IMR-90 (cell line): ENCODE data around the gene CASK. TPM values are rescaled to one million over a fixed set of nuclear protein-coding genes. Genes with fewer than 3 reads are reported as not detected.

Source experiments
- ATAC-seq: fragments of 200-7000 bp; cut with Tn5 transposase; 2 replicates; pipeline ENCODE4 v1.9.1; 2020; ENCODE audit warnings: low read depth, mild to moderate bottlenecking, moderate library complexity
- BruUV-seq: library from RNA; stranded (reverse); fragments of 400-500 nt; replicated peaks from 2 replicates; lab custom pipeline; 2021; lab: Mats Ljungman, UMichigan
- CTCF ChIA-PET: fragments of 300-600 bp; formaldehyde crosslinking; extraction: SDS; loops from one replicate; lab custom pipeline; 2021; ENCODE audit warnings: antibody characterized with exemption; lab: Yijun Ruan, JAX
- POLR2A ChIA-PET: fragments of 300-600 bp; sonication (Branson Sonifier 250); formaldehyde crosslinking; loops from one replicate; lab custom pipeline; 2022; ENCODE audit warnings: antibody characterized with exemption; ENCODE audit not compliant: unreplicated experiment; lab: Charles Lee
- DNase-seq: peaks from one replicate; pipeline ENCODE4 v3.0.0; 2013
- H2AFZ ChIP-seq: replicated peaks from 2 replicates; pipeline ENCODE3; 2013; ENCODE audit warnings: low read length, mild to moderate bottlenecking; ENCODE audit not compliant: poor library complexity
- H2AK5ac ChIP-seq: 2 replicates; pipeline ENCODE4 v1.6.1; 2013; ENCODE audit warnings: low read depth, low read length, inconsistent platforms
- H2AK9ac ChIP-seq: replicated peaks from 2 replicates; pipeline ENCODE3; 2013; ENCODE audit warnings: mild to moderate bottlenecking, low read depth, low read length, moderate library complexity; ENCODE audit not compliant: poor library complexity
- H2BK120ac ChIP-seq: 2 replicates; pipeline ENCODE4 v1.6.1; 2013; ENCODE audit warnings: low read depth, low read length, inconsistent platforms
- H2BK15ac ChIP-seq: 3 replicates; pipeline ENCODE4 v1.6.1; 2013; ENCODE audit warnings: low read depth, low read length, inconsistent platforms
- H2BK20ac ChIP-seq: 2 replicates; pipeline ENCODE4 v1.6.1; 2013; ENCODE audit warnings: low read depth, mild to moderate bottlenecking, inconsistent platforms, low read length, moderate library complexity
- H2BK5ac ChIP-seq: 2 replicates; pipeline ENCODE4 v1.6.1; 2013; ENCODE audit warnings: mild to moderate bottlenecking, low read depth, low read length, inconsistent platforms; ENCODE audit not compliant: poor library complexity, severe bottlenecking
- H3K14ac ChIP-seq: replicated peaks from 2 replicates; pipeline ENCODE4 v1.6.1; 2013; ENCODE audit warnings: low read depth, low read length, inconsistent platforms
- H3K18ac ChIP-seq: 2 replicates; pipeline ENCODE4 v1.6.1; 2013; ENCODE audit warnings: low read depth, low read length, control low read depth
- H3K23ac ChIP-seq: 2 replicates; pipeline ENCODE4 v1.6.1; 2013; ENCODE audit warnings: low read depth, low read length, inconsistent platforms
- H3K27ac ChIP-seq: 2 replicates; pipeline ENCODE4 v1.5.1; 2013; ENCODE audit warnings: mild to moderate bottlenecking, control low read depth, low read length; ENCODE audit not compliant: insufficient read depth
- H3K27me3 ChIP-seq: 2 replicates; pipeline ENCODE4 v1.6.1; 2013; ENCODE audit warnings: low read length; ENCODE audit not compliant: control insufficient read depth, insufficient read depth
- H3K36me3 ChIP-seq: 2 replicates; pipeline ENCODE4 v1.6.1; 2013; ENCODE audit warnings: low read length, mixed read lengths; ENCODE audit not compliant: control insufficient read depth, insufficient read depth
- H3K4ac ChIP-seq: 2 replicates; pipeline ENCODE4 v1.6.1; 2013; ENCODE audit warnings: low read depth, low read length, inconsistent platforms
- H3K4me1 ChIP-seq: 2 replicates; pipeline ENCODE4 v1.6.1; 2013; ENCODE audit warnings: low read length, mixed read lengths; ENCODE audit not compliant: control insufficient read depth, insufficient read depth
- H3K4me2 ChIP-seq: 2 replicates; pipeline ENCODE4 v1.6.1; 2013; ENCODE audit warnings: low read depth, mild to moderate bottlenecking, control low read depth, low read length, moderate library complexity
- H3K4me3 ChIP-seq: 2 replicates; pipeline ENCODE4 v1.5.1; 2013; ENCODE audit warnings: low read depth, mild to moderate bottlenecking, control low read depth, low read length, moderate library complexity; ENCODE audit not compliant: insufficient read depth
- H3K56ac ChIP-seq: 2 replicates; pipeline ENCODE4 v1.6.1; 2013; ENCODE audit warnings: low read length, inconsistent platforms; ENCODE audit not compliant: insufficient read depth; ENCODE audit errors: extremely low read depth
- H3K79me1 ChIP-seq, 2 experiments: 2 replicates each; pipeline ENCODE4 v1.6.1; 2013; ENCODE audit warnings: low read length in 2 of 2, inconsistent platforms in 1 of 2, low read depth in 1 of 2
- H3K9ac ChIP-seq: 2 replicates; pipeline ENCODE4 v1.6.1; 2013; ENCODE audit warnings: low read depth, low read length, control low read depth
- H3K9me1 ChIP-seq: 2 replicates; pipeline ENCODE4 v1.6.1; 2013; ENCODE audit warnings: low read length, inconsistent platforms; ENCODE audit not compliant: insufficient read depth
- H3K9me3 ChIP-seq: 2 replicates; pipeline ENCODE4 v1.6.1; 2013; ENCODE audit warnings: low read length; ENCODE audit not compliant: control insufficient read depth, insufficient read depth
- H4K20me1 ChIP-seq: 2 replicates; pipeline ENCODE4 v1.6.1; 2013; ENCODE audit warnings: low read length, inconsistent platforms; ENCODE audit not compliant: insufficient read depth
- H4K5ac ChIP-seq: 2 replicates; pipeline ENCODE4 v1.6.1; 2013; ENCODE audit warnings: mild to moderate bottlenecking, low read depth, low read length, control low read depth
- H4K8ac ChIP-seq, 2 experiments: 2 replicates each; pipeline ENCODE4 v1.6.1; 2013; ENCODE audit warnings: low read depth in 2 of 2, low read length in 2 of 2, control low read depth in 1 of 2, inconsistent platforms in 1 of 2
- H4K91ac ChIP-seq: 2 replicates; pipeline ENCODE4 v1.6.1; 2013; ENCODE audit warnings: low read depth, low read length, inconsistent platforms; ENCODE audit not compliant: insufficient read depth
- BHLHE40 ChIP-seq: fragments of 150-350 bp; IDR thresholded peaks from 2 replicates; pipeline ENCODE4 v1.6.1; 2016; ENCODE audit warnings: mild to moderate bottlenecking, low read depth, low read length
- CEBPB ChIP-seq: IDR thresholded peaks from 2 replicates; pipeline ENCODE4 v1.6.1; 2012; ENCODE audit warnings: low read depth, low read length, improper control_type of control experiment
- CHD1 ChIP-seq: IDR thresholded peaks from 2 replicates; pipeline ENCODE4 v1.6.1; 2012; ENCODE audit warnings: low read depth, low read length, improper control_type of control experiment
- CTCF ChIP-seq: conservative IDR thresholded peaks from 2 replicates; pipeline ENCODE4 v1.5.1; 2012; ENCODE audit warnings: mild to moderate bottlenecking, low read depth, low read length, improper control_type of control experiment
- ELK1 ChIP-seq: fragments of 150-350 bp; IDR thresholded peaks from 2 replicates; pipeline ENCODE4 v1.6.1; 2016; ENCODE audit warnings: low read depth, mild to moderate bottlenecking, low read length, moderate library complexity, borderline replicate concordance
- FOS ChIP-seq: fragments of 150-350 bp; IDR thresholded peaks from 2 replicates; pipeline ENCODE4 v1.6.1; 2016; ENCODE audit warnings: low read depth, low read length
- MAFK ChIP-seq: IDR thresholded peaks from 2 replicates; pipeline ENCODE4 v1.6.1; 2012; ENCODE audit warnings: low read depth, low read length, improper control_type of control experiment
- MAZ ChIP-seq: IDR thresholded peaks from 2 replicates; pipeline ENCODE4 v1.6.1; 2012; ENCODE audit warnings: low read depth, mild to moderate bottlenecking, low read length, improper control_type of control experiment, moderate library complexity, borderline replicate concordance
- MXI1 ChIP-seq: IDR thresholded peaks from 2 replicates; pipeline ENCODE4 v1.6.1; 2012; ENCODE audit warnings: low read depth, mild to moderate bottlenecking, low read length, moderate library complexity, borderline replicate concordance
- NFE2L2 ChIP-seq: fragments of 150-350 bp; IDR thresholded peaks from 2 replicates; pipeline ENCODE4 v1.6.1; 2016; ENCODE audit warnings: low read depth, mild to moderate bottlenecking, low read length
- POLR2A ChIP-seq: IDR thresholded peaks from 2 replicates; pipeline ENCODE4 v1.6.1; 2012; ENCODE audit warnings: mild to moderate bottlenecking, low read depth, low read length
- RAD21 ChIP-seq: IDR thresholded peaks from 2 replicates; pipeline ENCODE4 v1.6.1; 2012; ENCODE audit warnings: low read length, improper control_type of control experiment
- RCOR1 ChIP-seq: IDR thresholded peaks from 2 replicates; pipeline ENCODE4 v1.6.1; 2012; ENCODE audit warnings: mild to moderate bottlenecking, low read length, improper control_type of control experiment; ENCODE audit not compliant: insufficient replicate concordance
- RFX5 ChIP-seq: IDR thresholded peaks from 2 replicates; pipeline ENCODE4 v1.8.0; 2012; ENCODE audit warnings: low read depth, mild to moderate bottlenecking, low read length, moderate library complexity
- WGBS, 2 experiments: methylation state at CpG; one replicate each; pipeline versions ENCODE4 v1.1.5 to v1.1.7; 2013; ENCODE audit warnings: missing lambda C conversion rate in 2 of 2; ENCODE audit not compliant: insufficient read length in 1 of 2; ENCODE audit errors: extremely low coverage in 2 of 2; 5-methylcytosine and 5-hydroxymethylcytosine counted together
- dilution Hi-C: fragments of 300-500 bp; cut with HindIII; formaldehyde crosslinking; loops from one replicate; pipeline ENCODE4 v1.14.3; 2018; ENCODE audit warnings: low sequenced_read_pairs; ENCODE audit not compliant: unreplicated experiment
- in situ Hi-C: fragments of 300-500 bp; cut with MboI; formaldehyde crosslinking; loops from 3 replicates; pipeline ENCODE4 v1.14.3; 2019; ENCODE audit warnings: low sequenced_read_pairs, inconsistent platforms, mixed read lengths
- intact Hi-C: fragments of 100-400 bp; cut with micrococcal nuclease; formaldehyde crosslinking; loops from 2 replicates; pipeline ENCODE4 v1.10.0; 2022
- polyA plus RNA-seq, 3 experiments: library from polyadenylated mRNA; depleted of rRNA; stranded (reverse); fragments of >200 nt; gene quantifications; 2 replicates each; pipeline ENCODE4 v1.2.3, GENCODE V29; 2012; ENCODE audit warnings: low replicate concordance in 1 of 3
- total RNA-seq: library from RNA; depleted of rRNA; stranded (reverse); fragments of >200 nt; gene quantifications from 2 replicates; pipeline ENCODE4 v1.2.3, GENCODE V29; 2012

The CASK gene
- total and polyA plus RNA-seq, 2 of the 4 experiments (the other 2 are of a cell fraction): 9.4 to 17.7 TPM

GRCh38 chrX:41604766-41605543 is 318.4 kb downstream of the CASK start (continued):
- TF ChIP-seq RCOR1: no peak

GRCh38 chrX:41604177-41604576 is 319.2 kb downstream of the CASK start:
- dilution Hi-C loops (no loop called here), in situ Hi-C loops (no loop called here), intact Hi-C loops (no loop called here)
- Histone ChIP-seq H3K4me1 (peaks cover 3% of the 10 kb centered on the region; the same call in 1 of the 2 replicates), H3K56ac (no peak overlapping the region), H3K27ac (no peak overlapping the region), H3K4me3 (no peak overlapping the region), H2BK120ac (no peak overlapping the region), H3K4me2 (no peak overlapping the region), H3K14ac (no peak overlapping the region), H2AFZ (no peak overlapping the region), H3K9me3 (no peaks in the 10 kb centered on the region), H3K79me1 (no peaks in the 10 kb centered on the region), H2AK9ac (no peak overlapping the region), H2BK15ac (no peak overlapping the region), H2AK5ac (no peak overlapping the region), H3K36me3 (no peaks in the 10 kb centered on the region), H3K9ac (no peak overlapping the region), H4K8ac (no peak overlapping the region), H2BK20ac (no peak overlapping the region), H4K20me1 (no peaks in the 10 kb centered on the region), H4K5ac (no peak overlapping the region), H3K9me1 (peaks cover 3% of the 10 kb centered on the region; the same call in 1 of the 2 replicates), H3K18ac (no peak overlapping the region), H4K91ac (no peak overlapping the region), H3K27me3 (no peaks in the 10 kb centered on the region), H3K23ac (no peak overlapping the region), H2BK5ac (no peak overlapping the region), H3K4ac (no peak overlapping the region)
- TF ChIP-seq MAFK: no peak
- no peak for TF ChIP-seq POLR2A
- no peak for TF ChIP-seq CEBPB
- no peak for TF ChIP-seq NFE2L2
- no peak for TF ChIP-seq ELK1
- TF ChIP-seq RFX5: no peak
- TF ChIP-seq RAD21: no peak
- TF ChIP-seq CHD1: no peak
- TF ChIP-seq MAZ: no peak
- TF ChIP-seq FOS: no peak
- TF ChIP-seq BHLHE40: no peak
- TF ChIP-seq RCOR1: no peak
- TF ChIP-seq CTCF: no peak
- no peak for TF ChIP-seq MXI1
- DNase-seq: no peak
- ChIA-PET POLR2A (no interaction called here), CTCF (no interaction called here)
- WGBS, 2 experiments: no CpG with 5 or more reads among the region's 2 CpGs
- BruUV-seq: no TSS peak
- no peak for ATAC-seq
